ENCODE results near the gene SYMPK.

SYMPK gene

GRCh38 chr19:45823182-45823581 is 39.8 kb downstream of the SYMPK start:
- Histone ChIP-seq H2AFZ (ENCODE audit: low read length, unreplicated experiment) (no peak overlapping the region), H3K4me1 (ENCODE audit: control insufficient read depth, insufficient read depth, low read length, unreplicated experiment) (no peaks in the 10 kb centered on the region), H3K4me3 (ENCODE audit: low read depth, low read length) (no peak overlapping the region), H3K27ac (ENCODE audit: low read depth, low read length) (no peak overlapping the region), H3K27me3 (ENCODE audit: insufficient read depth, low read length) (no peaks in the 10 kb centered on the region), H3K79me2 (ENCODE audit: control insufficient read depth, insufficient read depth, low read length, unreplicated experiment) (no peaks in the 10 kb centered on the region), H3K36me3 (ENCODE audit: insufficient read depth, low read length) (no peaks in the 10 kb centered on the region)

GRCh38 chr19:45822716-45823115 is 40.2 kb downstream of the SYMPK start:
- Histone ChIP-seq H3K4me1 (ENCODE audit: control insufficient read depth, insufficient read depth, low read length, unreplicated experiment) (no peaks in the 10 kb centered on the region), H3K27me3 (ENCODE audit: insufficient read depth, low read length) (no peaks in the 10 kb centered on the region), H3K27ac (ENCODE audit: low read depth, low read length) (no peak overlapping the region), H3K79me2 (ENCODE audit: control insufficient read depth, insufficient read depth, low read length, unreplicated experiment) (no peaks in the 10 kb centered on the region), H3K4me3 (ENCODE audit: low read depth, low read length) (no peak overlapping the region), H3K36me3 (ENCODE audit: insufficient read depth, low read length) (no peaks in the 10 kb centered on the region), H2AFZ (ENCODE audit: low read length, unreplicated experiment) (no peak overlapping the region)

- Histone ChIP-seq H3K27ac (ENCODE audit: low read depth, low read length) (no peak overlapping the region), H2AFZ (ENCODE audit: low read length, unreplicated experiment) (no peak overlapping the region), H3K36me3 (ENCODE audit: insufficient read depth, low read length) (no peaks in the 10 kb centered on the region), H3K79me2 (ENCODE audit: control insufficient read depth, insufficient read depth, low read length, unreplicated experiment) (no peaks in the 10 kb centered on the region), H3K27me3 (ENCODE audit: insufficient read depth, low read length) (no peaks in the 10 kb centered on the region), H3K4me3 (ENCODE audit: low read depth, low read length) (no peak overlapping the region), H3K4me1 (ENCODE audit: control insufficient read depth, insufficient read depth, low read length, unreplicated experiment) (no peaks in the 10 kb centered on the region)
Measured at GRCh38 chr19:45821570-45821969, 41.4 kb downstream of the SYMPK start.

GRCh38 chr19:45821103-45821521 is 41.8 kb downstream of the SYMPK start:
- Histone ChIP-seq H3K27ac (ENCODE audit: low read depth, low read length) (no peak overlapping the region), H3K4me1 (ENCODE audit: control insufficient read depth, insufficient read depth, low read length, unreplicated experiment) (no peaks in the 10 kb centered on the region), H3K27me3 (ENCODE audit: insufficient read depth, low read length) (no peaks in the 10 kb centered on the region), H2AFZ (ENCODE audit: low read length, unreplicated experiment) (no peak overlapping the region), H3K79me2 (ENCODE audit: control insufficient read depth, insufficient read depth, low read length, unreplicated experiment) (no peaks in the 10 kb centered on the region), H3K36me3 (ENCODE audit: insufficient read depth, low read length) (no peaks in the 10 kb centered on the region), H3K4me3 (ENCODE audit: low read depth, low read length) (no peak overlapping the region)

- Histone ChIP-seq H3K4me1 (ENCODE audit: control insufficient read depth, insufficient read depth, low read length, unreplicated experiment) (no peaks in the 10 kb centered on the region), H3K36me3 (ENCODE audit: insufficient read depth, low read length) (no peaks in the 10 kb centered on the region), H3K27ac (ENCODE audit: low read depth, low read length) (no peak overlapping the region), H3K27me3 (ENCODE audit: insufficient read depth, low read length) (no peaks in the 10 kb centered on the region), H2AFZ (ENCODE audit: low read length, unreplicated experiment) (no peak overlapping the region), H3K4me3 (ENCODE audit: low read depth, low read length) (no peak overlapping the region), H3K79me2 (ENCODE audit: control insufficient read depth, insufficient read depth, low read length, unreplicated experiment) (no peaks in the 10 kb centered on the region)
Measured at GRCh38 chr19:45820413-45821102, 42.4 kb downstream of the SYMPK start.

- no peak overlapping the region for H2AFZ ChIP-seq (ENCODE audit: low read length, unreplicated experiment)
- no peaks in the 10 kb centered on the region for H3K27me3 ChIP-seq (ENCODE audit: insufficient read depth, low read length)
- no peak overlapping the region for H3K4me3 ChIP-seq (ENCODE audit: low read depth, low read length)
- H3K36me3 ChIP-seq (ENCODE audit: insufficient read depth, low read length): no peaks in the 10 kb centered on the region
- H3K4me1 ChIP-seq (ENCODE audit: control insufficient read depth, insufficient read depth, low read length, unreplicated experiment): no peaks in the 10 kb centered on the region
- H3K79me2 ChIP-seq (ENCODE audit: control insufficient read depth, insufficient read depth, low read length, unreplicated experiment): no peaks in the 10 kb centered on the region
- no peak overlapping the region for H3K27ac ChIP-seq (ENCODE audit: low read depth, low read length)
Measured at GRCh38 chr19:45819769-45820168, 43.2 kb downstream of the SYMPK start.

GRCh38 chr19:45817725-45818301 is 45.1 kb downstream of the SYMPK start:
- Histone ChIP-seq H2AFZ (ENCODE audit: low read length, unreplicated experiment) (no peak overlapping the region), H3K79me2 (ENCODE audit: control insufficient read depth, insufficient read depth, low read length, unreplicated experiment) (no peaks in the 10 kb centered on the region), H3K4me3 (ENCODE audit: low read depth, low read length) (no peak overlapping the region), H3K27me3 (ENCODE audit: insufficient read depth, low read length) (no peaks in the 10 kb centered on the region), H3K27ac (ENCODE audit: low read depth, low read length) (no peak overlapping the region), H3K36me3 (ENCODE audit: insufficient read depth, low read length) (no peaks in the 10 kb centered on the region), H3K4me1 (ENCODE audit: control insufficient read depth, insufficient read depth, low read length, unreplicated experiment) (no peaks in the 10 kb centered on the region)

GRCh38 chr19:45817010-45817724 is 45.8 kb downstream of the SYMPK start:
- Histone ChIP-seq H3K4me1 (ENCODE audit: control insufficient read depth, insufficient read depth, low read length, unreplicated experiment) (no peaks in the 10 kb centered on the region), H3K79me2 (ENCODE audit: control insufficient read depth, insufficient read depth, low read length, unreplicated experiment) (no peaks in the 10 kb centered on the region), H3K4me3 (ENCODE audit: low read depth, low read length) (no peak overlapping the region), H3K27me3 (ENCODE audit: insufficient read depth, low read length) (no peaks in the 10 kb centered on the region), H2AFZ (ENCODE audit: low read length, unreplicated experiment) (no peak overlapping the region), H3K27ac (ENCODE audit: low read depth, low read length) (no peak overlapping the region), H3K36me3 (ENCODE audit: insufficient read depth, low read length) (no peaks in the 10 kb centered on the region)

GRCh38 chr19:45816236-45817009 is 46.5 kb downstream of the SYMPK start:
- no peaks in the 10 kb centered on the region for H3K36me3 ChIP-seq (ENCODE audit: insufficient read depth, low read length)
- H3K79me2 ChIP-seq (ENCODE audit: control insufficient read depth, insufficient read depth, low read length, unreplicated experiment): no peaks in the 10 kb centered on the region
- no peak overlapping the region for H2AFZ ChIP-seq (ENCODE audit: low read length, unreplicated experiment)
- H3K27me3 ChIP-seq (ENCODE audit: insufficient read depth, low read length): no peaks in the 10 kb centered on the region
- H3K4me1 ChIP-seq (ENCODE audit: control insufficient read depth, insufficient read depth, low read length, unreplicated experiment): no peaks in the 10 kb centered on the region
- H3K27ac ChIP-seq (ENCODE audit: low read depth, low read length): no peak overlapping the region
- no peak overlapping the region for H3K4me3 ChIP-seq (ENCODE audit: low read depth, low read length)

GRCh38 chr19:45815481-45816216 is 47.3 kb downstream of the SYMPK start:
- peaks cover under 1% of the 10 kb centered on the region for H3K4me1 ChIP-seq (ENCODE audit: control insufficient read depth, insufficient read depth, low read length, unreplicated experiment)
- H3K36me3 ChIP-seq (ENCODE audit: insufficient read depth, low read length): no peaks in the 10 kb centered on the region
- no peaks in the 10 kb centered on the region for H3K79me2 ChIP-seq (ENCODE audit: control insufficient read depth, insufficient read depth, low read length, unreplicated experiment)
- no peaks in the 10 kb centered on the region for H3K27me3 ChIP-seq (ENCODE audit: insufficient read depth, low read length)
- no peak overlapping the region for H2AFZ ChIP-seq (ENCODE audit: low read length, unreplicated experiment)
- H3K27ac ChIP-seq (ENCODE audit: low read depth, low read length): no peak overlapping the region
- no peak overlapping the region for H3K4me3 ChIP-seq (ENCODE audit: low read depth, low read length)

Measured in ACC112 (cell line).